Peyer's patch (tissue), 4 donors: ENCODE measurements around the gene ANO6.

ENCODE experiments used
- POLR2A ChIP-seq, 2 donors: fragments of 450-650 bp; IDR thresholded peaks; one replicate each; pipeline ENCODE4 v1.5.1; 2017; ENCODE audit warnings: antibody characterized with exemption in 2 of 2, mild to moderate bottlenecking in 2 of 2, moderate library complexity in 2 of 2
- TF ChIP-seq, protein P1 (sequence below), 6 experiments: fragments of 450-650 bp in 4 of 6; fragments of 200-600 bp in 2 of 6; sonication (generic) in 1 of 6; IDR thresholded peaks; one replicate each; pipeline ENCODE4 v1.5.1; 2017 to 2019; ENCODE audit warnings: antibody characterized with exemption in 6 of 6, mild to moderate bottlenecking in 3 of 6, moderate library complexity in 1 of 6

DNA sequence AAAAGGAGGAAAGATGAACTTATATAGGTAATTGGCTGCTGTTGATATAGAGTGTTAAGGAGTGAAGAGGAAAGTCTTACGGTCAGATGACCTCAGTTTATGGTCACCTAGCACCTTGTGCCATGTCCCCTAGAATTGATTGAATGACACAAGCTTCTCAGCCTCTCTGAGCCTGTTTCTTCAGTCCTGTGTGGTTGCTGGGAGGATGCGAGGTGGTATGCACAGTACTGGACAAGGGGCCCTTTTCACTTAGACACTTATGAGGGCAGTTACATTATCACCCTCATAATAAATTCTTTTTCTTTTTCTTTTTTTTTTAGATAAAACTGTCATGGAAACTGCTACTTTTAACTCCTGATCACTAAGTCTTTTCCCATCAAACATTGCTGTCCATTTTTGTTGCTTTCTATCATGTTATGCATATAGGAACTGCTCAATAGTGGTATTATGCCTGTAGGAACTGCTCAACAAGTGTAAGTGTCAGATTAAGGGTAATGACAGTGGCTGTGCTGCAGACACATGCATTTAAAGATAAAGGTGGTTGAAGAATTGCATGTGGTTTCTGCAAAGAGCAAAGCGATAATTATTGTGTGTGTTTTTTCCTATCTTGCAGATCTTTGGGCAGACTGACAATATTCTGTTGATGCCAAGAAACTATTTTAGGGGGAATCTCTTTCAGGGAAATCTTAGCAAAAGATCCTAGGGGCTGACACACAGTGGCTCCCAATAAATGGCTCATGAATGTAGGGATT lies 11.6 kb downstream of the ANO6 start:
- TF ChIP-seq, protein P1, sequence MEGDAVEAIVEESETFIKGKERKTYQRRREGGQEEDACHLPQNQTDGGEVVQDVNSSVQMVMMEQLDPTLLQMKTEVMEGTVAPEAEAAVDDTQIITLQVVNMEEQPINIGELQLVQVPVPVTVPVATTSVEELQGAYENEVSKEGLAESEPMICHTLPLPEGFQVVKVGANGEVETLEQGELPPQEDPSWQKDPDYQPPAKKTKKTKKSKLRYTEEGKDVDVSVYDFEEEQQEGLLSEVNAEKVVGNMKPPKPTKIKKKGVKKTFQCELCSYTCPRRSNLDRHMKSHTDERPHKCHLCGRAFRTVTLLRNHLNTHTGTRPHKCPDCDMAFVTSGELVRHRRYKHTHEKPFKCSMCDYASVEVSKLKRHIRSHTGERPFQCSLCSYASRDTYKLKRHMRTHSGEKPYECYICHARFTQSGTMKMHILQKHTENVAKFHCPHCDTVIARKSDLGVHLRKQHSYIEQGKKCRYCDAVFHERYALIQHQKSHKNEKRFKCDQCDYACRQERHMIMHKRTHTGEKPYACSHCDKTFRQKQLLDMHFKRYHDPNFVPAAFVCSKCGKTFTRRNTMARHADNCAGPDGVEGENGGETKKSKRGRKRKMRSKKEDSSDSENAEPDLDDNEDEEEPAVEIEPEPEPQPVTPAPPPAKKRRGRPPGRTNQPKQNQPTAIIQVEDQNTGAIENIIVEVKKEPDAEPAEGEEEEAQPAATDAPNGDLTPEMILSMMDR (IDR thresholded peaks at IDR 0.05): no peak
- no peak for TF ChIP-seq POLR2A (IDR thresholded peaks at IDR 0.05)
